Measurements from ENCODE around the gene SPATA2L. TPM values are rescaled to one million over a fixed set of nuclear protein-coding genes. Genes with fewer than 3 reads are reported as not detected.
A peak's percentile ranks its signal among the peaks of the same experiment; 100 is the strongest.

The SPATA2L gene
- total and polyA plus RNA-seq, 12 donors = 1.9 to 13.0 (median 3.1) TPM

GRCh38 chr16:89687092-89687940 is 14.2 kb downstream of the SPATA2L start:
- Histone ChIP-seq H3K27ac (peak overlapping the region; percentile 69 to 95 (median 90)), H3K36me3 (peaks cover 0 to 37% (median 7%) of the 10 kb centered on the region in 9 donors), H3K4me1 (peaks cover 4 to 14% (median 9%) of the 10 kb centered on the region in 9 donors), H3K9me3 (peaks cover 0 to 8% (median 0%) of the 10 kb centered on the region in 11 donors), H3K4me3 (peak overlapping the region; percentile 63 to 96 (median 82)), H3K27me3 (no peaks in the 10 kb centered on the region)
- intact Hi-C loops (cut with DNase I) = no loop called here
- peak in 7 of 8 donors; percentile 9 to 54 (median 25) for ATAC-seq
- DNase-seq = no peak
- TF ChIP-seq CTCF (IDR thresholded peaks at IDR 0.05) = no peak
- WGBS, 2 donors = 12% methylated on average over 42 of the region's 42 CpGs

GRCh38 chr16:89686520-89687091 is 14.9 kb downstream of the SPATA2L start, which contains the start of gene CDK10:
TSS of gene CDK10 (plus strand) at chr16:89686689. CDS start at chr16:89686711, 22 bp downstream.
- ATAC-seq = peak; percentile 94 to 97 (median 96)
- Histone ChIP-seq H3K4me3 (peak within 1 kb of the TSS; percentile 63 to 96 (median 82)), H3K36me3 (peaks cover 0 to 30% (median 1%) of the 10 kb centered on the region in 9 donors), H3K9me3 (peaks cover 0 to 8% (median 0%) of the 10 kb centered on the region in 11 donors), H3K27me3 (no peaks in the 10 kb centered on the region), H3K27ac (peak within 1 kb of the TSS; percentile 69 to 95 (median 90)), H3K4me1 (peaks cover 4 to 14% (median 9%) of the 10 kb centered on the region in 9 donors)
- DNase-seq = peak; percentile 91 to 93
- TF ChIP-seq CTCF (IDR thresholded peaks at IDR 0.05) = no peak
- 0 to 1% methylated on average over 56 to 67 of the region's 67 CpGs for WGBS, 2 donors
- intact Hi-C loops (cut with DNase I) = no loop called here

GRCh38 chr16:89685916-89686315 is 15.6 kb downstream of the SPATA2L start:
- no peak for TF ChIP-seq CTCF (IDR thresholded peaks at IDR 0.05)
- peaks cover 0 to 8% (median 0%) of the 10 kb centered on the region in 11 donors for H3K9me3 ChIP-seq
- 90 to 100% methylated on average over 1 of the region's 1 CpG for WGBS, 2 donors
- H3K27ac ChIP-seq = no peak overlapping the region
- DNase-seq (no peak), ATAC-seq (no peak)
- intact Hi-C loops (cut with DNase I) = no loop called here
- peak overlapping the region in 6 of 10 donors; percentile 64 to 96 (median 84) for H3K4me3 ChIP-seq
- H3K4me1 ChIP-seq = peaks cover 4 to 14% (median 9%) of the 10 kb centered on the region in 9 donors
- H3K36me3 ChIP-seq = peaks cover 0 to 24% (median 0%) of the 10 kb centered on the region in 9 donors
- no peaks in the 10 kb centered on the region for H3K27me3 ChIP-seq

GRCh38 chr16:89678258-89678657 is 23.2 kb downstream of the SPATA2L start:
- intact Hi-C loops (cut with DNase I) = no loop called here
- 94 to 99% methylated on average over 2 of the region's 2 CpGs for WGBS, 2 donors
- H3K27me3 ChIP-seq = no peaks in the 10 kb centered on the region
- no peak overlapping the region for H3K27ac ChIP-seq
- no peak for TF ChIP-seq CTCF (IDR thresholded peaks at IDR 0.05)
- ATAC-seq = no peak
- peaks cover 0 to 29% (median 0%) of the 10 kb centered on the region in 11 donors for H3K9me3 ChIP-seq
- no peak for DNase-seq
- no peak overlapping the region for H3K4me3 ChIP-seq
- no peaks in the 10 kb centered on the region for H3K36me3 ChIP-seq
- H3K4me1 ChIP-seq = peaks cover 0 to under 1% (median 0%) of the 10 kb centered on the region in 9 donors

Measured in heart right ventricle (tissue), 16 donors.